A673 (cell line): Measurements from ENCODE around the gene DIAPH1. TPM values are rescaled to one million over a fixed set of nuclear protein-coding genes. Genes with fewer than 3 reads are reported as not detected.

Experiments
- BruUV-seq: library from RNA; stranded (reverse); fragments of 400-500 nt; replicated peaks from 2 replicates; lab custom pipeline; 2021; lab: Mats Ljungman, UMichigan
- CTCF ChIA-PET: fragments of 300-600 bp; sonication (Branson Sonifier 250); formaldehyde crosslinking; loops from one replicate; lab custom pipeline; 2022; ENCODE audit warnings: antibody characterized with exemption; lab: Charles Lee
- POLR2A ChIA-PET: fragments of 300-600 bp; sonication (Branson Sonifier 250); formaldehyde crosslinking; loops from one replicate; lab custom pipeline; 2022; ENCODE audit warnings: antibody characterized with exemption; ENCODE audit not compliant: low non-redundant PET; lab: Charles Lee
- DNase-seq: peaks from one replicate; pipeline ENCODE4 v3.0.0-alpha.2; 2015; ENCODE audit warnings: low spot score
- H3K27ac ChIP-seq: fragments of 200-600 bp; sonication (generic); 2 replicates; pipeline ENCODE4 v1.5.1; 2016; ENCODE audit warnings: mixed run types, low read depth, mild to moderate bottlenecking, mixed read lengths, antibody characterized with exemption, low read length; ENCODE audit not compliant: poor library complexity, severe bottlenecking
- H3K27me3 ChIP-seq: fragments of 200-600 bp; sonication (generic); replicated peaks from 2 replicates; pipeline ENCODE4 v1.6.1; 2017; ENCODE audit warnings: mixed run types, low read depth, mild to moderate bottlenecking, mixed read lengths, antibody characterized with exemption, low read length; ENCODE audit not compliant: insufficient read depth, poor library complexity
- H3K36me3 ChIP-seq: fragments of 200-600 bp; sonication (generic); 2 replicates; pipeline ENCODE4 v1.6.1; 2016; ENCODE audit warnings: mixed run types, mild to moderate bottlenecking, mixed read lengths, antibody characterized with exemption, low read length; ENCODE audit not compliant: insufficient read depth, poor library complexity, severe bottlenecking
- H3K4me1 ChIP-seq: fragments of 200-600 bp; sonication (generic); 2 replicates; pipeline ENCODE4 v1.6.1; 2017; ENCODE audit warnings: mixed run types, mild to moderate bottlenecking, mixed read lengths, antibody characterized with exemption, low read length; ENCODE audit not compliant: insufficient read depth, poor library complexity, severe bottlenecking
- H3K4me3 ChIP-seq: fragments of 200-600 bp; sonication (generic); 2 replicates; pipeline ENCODE4 v1.5.1; 2016; ENCODE audit warnings: low read depth, mixed run types, mild to moderate bottlenecking, mixed read lengths, low read length; ENCODE audit not compliant: poor library complexity, severe bottlenecking
- H3K9me3 ChIP-seq: fragments of 200-600 bp; sonication (generic); 2 replicates; pipeline ENCODE4 v1.6.1; 2016; ENCODE audit warnings: mixed run types, low read depth, mild to moderate bottlenecking, mixed read lengths, antibody characterized with exemption, low read length; ENCODE audit not compliant: poor library complexity, severe bottlenecking
- CTCF ChIP-seq: fragments of 300-800, 200-600 bp; sonication (generic); conservative IDR thresholded peaks from 2 replicates; pipeline ENCODE4 v1.5.1; 2017; ENCODE audit warnings: low read depth, mild to moderate bottlenecking, antibody characterized with exemption, low read length, moderate library complexity, mixed read lengths
- EZH2 ChIP-seq: fragments of 200-600 bp; sonication (generic); IDR thresholded peaks from 2 replicates; pipeline ENCODE4 v1.6.1; 2017; ENCODE audit warnings: borderline replicate concordance, low read depth, mild to moderate bottlenecking, mixed read lengths, antibody characterized with exemption, low read length; ENCODE audit not compliant: poor library complexity, severe bottlenecking
- intact Hi-C: fragments of 100-400 bp; cut with micrococcal nuclease; formaldehyde crosslinking; loops from one replicate; pipeline ENCODE4 v1.10.0; 2022; ENCODE audit not compliant: unreplicated experiment
- total RNA-seq: library from RNA; stranded (reverse); gene quantifications from 2 replicates; pipeline ENCODE4 v1.2.3, GENCODE V29; 2021

DIAPH1 gene
- total RNA-seq, 1 experiment from 2014 or later = 109 TPM

- BruUV-seq = no TSS peak
- Histone ChIP-seq H3K36me3 (peaks cover 35% of the 10 kb centered on the region), H3K4me3 (no peak overlapping the region), H3K4me1 (peaks cover 9% of the 10 kb centered on the region), H3K27ac (no peak overlapping the region), H3K9me3 (no peaks in the 10 kb centered on the region), H3K27me3 (no peaks in the 10 kb centered on the region)
- no peak for TF ChIP-seq EZH2
- no peak for TF ChIP-seq CTCF
- CTCF ChIA-PET = interaction anchor here (0.8 kb wide), 1 partner anchor 13 kb away, joined by 4 read pairs; no protein-coding TSS in a partner anchor
- intact Hi-C loops = no loop called here
- DNase-seq = no peak
- POLR2A ChIA-PET = no interaction called here
Measured at GRCh38 chr5:141632650-141633049, 13.8 kb upstream of the DIAPH1 start.

GRCh38 chr5:141630570-141631140 lies 11.9 kb upstream of the DIAPH1 start:
- no TSS peak for BruUV-seq
- Histone ChIP-seq H3K9me3 (no peaks in the 10 kb centered on the region), H3K27ac (no peak overlapping the region), H3K4me3 (no peak overlapping the region), H3K4me1 (peaks cover 7% of the 10 kb centered on the region), H3K27me3 (no peaks in the 10 kb centered on the region), H3K36me3 (peaks cover 43% of the 10 kb centered on the region)
- TF ChIP-seq CTCF = no peak
- no peak for TF ChIP-seq EZH2
- CTCF ChIA-PET = no interaction called here
- no peak for DNase-seq
- intact Hi-C loops = no loop called here
- POLR2A ChIA-PET = no interaction called here

- intact Hi-C loops = no loop called here
- BruUV-seq = no TSS peak
- no peak for TF ChIP-seq EZH2
- TF ChIP-seq CTCF = no peak
- no peak overlapping the region for H3K4me3 ChIP-seq
- CTCF ChIA-PET = interaction anchor here (1.1 kb wide), 1 partner anchor 9 kb away, joined by 3 read pairs; no protein-coding TSS in a partner anchor
- H3K4me1 ChIP-seq = no peaks in the 10 kb centered on the region
- peaks cover 66% of the 10 kb centered on the region for H3K36me3 ChIP-seq
- H3K9me3 ChIP-seq = no peaks in the 10 kb centered on the region
- no peak overlapping the region for H3K27ac ChIP-seq
- POLR2A ChIA-PET = no interaction called here
- H3K27me3 ChIP-seq = no peaks in the 10 kb centered on the region
- DNase-seq = no peak
Measured at GRCh38 chr5:141628175-141628788, 9.5 kb upstream of the DIAPH1 start.
